GM19328 (cell line): ENCODE measurements around the gene CHI3L2.

Experiments used
- ATAC-seq: cut with Tn5 transposase; IDR thresholded peaks from one replicate; pipeline ENCODE4 v1.9.1; 2021; ENCODE audit warnings: mild to moderate bottlenecking, moderate library complexity; ENCODE audit not compliant: unreplicated experiment

The CHI3L2 gene

DNA sequence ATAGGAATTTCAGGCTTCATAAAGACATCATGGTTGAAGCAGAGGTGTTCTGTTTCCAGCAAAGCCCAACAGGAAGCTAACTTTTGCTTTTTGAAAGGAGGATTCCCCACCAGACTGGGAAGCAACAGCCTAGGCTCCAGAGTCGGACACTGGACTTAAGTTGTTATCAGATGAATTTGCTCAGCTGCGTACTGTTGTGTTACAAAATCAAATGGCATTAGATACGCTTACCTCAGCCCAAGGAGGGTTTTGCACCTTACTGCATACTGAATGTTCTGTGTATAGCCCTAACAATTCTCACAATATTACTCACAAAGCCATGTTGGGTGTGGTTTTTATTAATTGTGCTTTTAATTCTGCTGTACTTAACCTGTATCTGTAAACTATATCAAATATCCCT lies 62.6 kb downstream of the CHI3L2 start:
- no peak for ATAC-seq

DNA sequence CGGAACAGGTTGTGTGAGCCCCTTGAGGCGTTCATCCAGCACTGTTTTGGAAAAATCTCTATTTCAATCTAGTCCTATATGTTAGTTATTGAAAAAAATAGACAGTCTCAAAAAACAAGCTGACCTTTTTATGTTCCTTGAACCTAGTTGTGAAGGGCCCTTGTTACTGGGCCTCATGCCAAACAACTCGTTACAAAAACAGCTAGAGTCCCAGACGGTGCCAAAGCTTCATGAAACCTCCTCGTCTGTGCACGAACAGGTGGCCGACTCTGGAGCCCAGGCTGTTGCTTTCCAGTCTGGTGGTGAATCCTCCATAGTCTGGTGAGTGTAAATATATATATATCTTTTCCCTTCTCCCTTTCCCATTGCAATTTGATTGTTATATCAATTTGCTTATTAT lies 63.1 kb downstream of the CHI3L2 start, which contains the start of gene CHIA:
TSS of gene CHIA (plus strand) at position 222 of the 400 bp plus-strand sequence. CDS start 19,617 bp downstream, outside the sequence.
- ATAC-seq: no peak
